H1 (cell line): Measurements from ENCODE around the gene PPIH. TPM values are rescaled to one million over a fixed set of nuclear protein-coding genes. Genes with fewer than 3 reads are reported as not detected.

Source experiments
- BCL11A ChIP-seq, 2 experiments: IDR thresholded peaks; one replicate each; pipeline ENCODE4 v1.6.1; 2011; ENCODE audit warnings: low read depth in 2 of 2, low read length in 2 of 2, mild to moderate bottlenecking in 2 of 2
- CHD2 ChIP-seq: IDR thresholded peaks from 2 replicates; pipeline ENCODE4 v1.6.1; 2012; ENCODE audit warnings: low read length, improper control_type of control experiment
- CTCF ChIP-seq, 3 experiments: IDR thresholded peaks; 1 replicate in 2 of 3; 2 replicates in 1 of 3; pipeline versions ENCODE4 v1.5.1 to v1.6.1; 2011; ENCODE audit warnings: low read length in 3 of 3, mild to moderate bottlenecking in 3 of 3, inconsistent platforms in 2 of 3, low read depth in 1 of 3, moderate library complexity in 1 of 3; ENCODE audit not compliant: insufficient read depth in 1 of 3; ENCODE audit errors: control extremely low read depth in 1 of 3
- FOSL1 ChIP-seq: IDR thresholded peaks from 2 replicates; pipeline ENCODE4 v1.6.1; 2011; ENCODE audit warnings: mild to moderate bottlenecking, low read depth, low read length, moderate library complexity; ENCODE audit not compliant: insufficient read depth
- POU5F1 ChIP-seq: IDR thresholded peaks from 2 replicates; pipeline ENCODE4 v1.6.1; 2011; ENCODE audit warnings: low read depth, mild to moderate bottlenecking, low read length, moderate library complexity
- RNF2 ChIP-seq: fragments of 200-900, 300-1000 bp; sonication (generic); IDR thresholded peaks from 2 replicates; pipeline ENCODE4 v1.7.1; 2016; ENCODE audit warnings: borderline replicate concordance, low read depth, mild to moderate bottlenecking, antibody characterized with exemption, low read length; ENCODE audit not compliant: poor library complexity, severe bottlenecking; ENCODE audit errors: missing control alignments
- polyA plus RNA-seq, 7 experiments: library from polyadenylated mRNA; depleted of rRNA in 3 of 7; stranded (reverse) in 5 of 7; unstranded in 2 of 7; fragments of >200 nt in 5 of 7; fragments of 200-250 nt in 2 of 7; gene quantifications; 1 replicate in 5 of 7; 2 replicates in 1 of 7; 4 replicates in 1 of 7; pipeline versions ENCODE4 v1.2.1 to v1.2.3, GENCODE V29; 2011 to 2013; ENCODE audit warnings: missing spikeins in 2 of 7, mixed read lengths in 2 of 7
- total RNA-seq: library from RNA; stranded (reverse); fragmentation: NEBNext Ultra II Directional; extraction: Animal tissue kit (Norgen Biotek cat#: 25700); gene quantifications from 2 replicates; pipeline ENCODE4 v1.2.1, GENCODE V29; 2021

The PPIH gene
- total and polyA plus RNA-seq, 2 of the 8 experiments (the other 6 are each of a cell fraction or from before 2014, with no cell fraction given), result 78.1 to 91.5 TPM

- TF ChIP-seq CTCF (IDR thresholded peaks at IDR 0.05; ENCODE audit: control extremely low read depth in 1 of 3, insufficient read depth in 1 of 3, low read depth in 1 of 3, low read length in 3 of 3) (no peak), BCL11A (IDR thresholded peaks at IDR 0.05; ENCODE audit: low read depth in 2 of 2, low read length in 2 of 2) (no peak), CHD2 (no peak), RNF2 (no peak), FOSL1 (no peak), POU5F1 (no peak)
- TF ChIP-seq, all 59 proteins: peak for 0
These were observed 1.0 kb upstream of the PPIH start (continued) for GRCh38 chr1:42657201-42657600.
